ENCODE data around the gene CGA. TPM values are rescaled to one million over a fixed set of nuclear protein-coding genes. Genes with fewer than 3 reads are reported as not detected.

Gene CGA
- total and polyA plus RNA-seq, 10 donors: not detected

GRCh38 chr6:87053312-87053711, 41.6 kb downstream of the CGA start:
- Histone ChIP-seq H3K4me3 (no peak overlapping the region), H3K36me3 (no peaks in the 10 kb centered on the region), H3K9me3 (no peaks in the 10 kb centered on the region), H3K4me1 (peaks cover 0 to 11% (median 0%) of the 10 kb centered on the region in 6 donors), H3K27me3 (replicated peaks in 1 of 7) (no peaks in the 10 kb centered on the region), H3K27ac (no peak overlapping the region)
- TF ChIP-seq CTCF (IDR thresholded peaks at IDR 0.05 in 8 of 11, conservative IDR thresholded peaks at IDR 0.05 in 3 of 11) (no peak), POLR2AphosphoS5 (IDR thresholded peaks at IDR 0.05) (no peak), POLR2A (IDR thresholded peaks at IDR 0.05) (no peak)
- DNase-seq: no peak
- intact Hi-C loops (cut with DNase I; ENCODE audit: low total_unique reads): no loop called here
- 85 to 98% (median 94%) methylated on average over 1 of the region's 1 CpG for WGBS, 5 donors

GRCh38 chr6:87049779-87050178, 45.1 kb downstream of the CGA start:
- no peak for DNase-seq
- Histone ChIP-seq H3K9me3 (no peaks in the 10 kb centered on the region), H3K36me3 (no peaks in the 10 kb centered on the region), H3K4me3 (no peak overlapping the region), H3K4me1 (peaks cover 0 to 11% (median 0%) of the 10 kb centered on the region in 6 donors), H3K27me3 (replicated peaks in 1 of 7) (no peaks in the 10 kb centered on the region), H3K27ac (no peak overlapping the region)
- TF ChIP-seq POLR2A (IDR thresholded peaks at IDR 0.05): no peak
- no peak for TF ChIP-seq POLR2AphosphoS5 (IDR thresholded peaks at IDR 0.05)
- TF ChIP-seq CTCF (IDR thresholded peaks at IDR 0.05 in 8 of 11, conservative IDR thresholded peaks at IDR 0.05 in 3 of 11): no peak
- intact Hi-C loops (cut with DNase I; ENCODE audit: low total_unique reads): no loop called here
- WGBS, 5 donors: 95 to 100% (median 97%) methylated on average over 1 of the region's 1 CpG

- no peak overlapping the region for H3K4me3 ChIP-seq
- intact Hi-C loops (cut with DNase I; ENCODE audit: low total_unique reads): no loop called here
- peaks cover 0 to 15% (median 3%) of the 10 kb centered on the region in 8 donors for H3K9me3 ChIP-seq
- no peak for TF ChIP-seq POLR2AphosphoS5 (IDR thresholded peaks at IDR 0.05)
- TF ChIP-seq POLR2A (IDR thresholded peaks at IDR 0.05): no peak
- TF ChIP-seq CTCF (IDR thresholded peaks at IDR 0.05 in 8 of 11, conservative IDR thresholded peaks at IDR 0.05 in 3 of 11): no peak
- 51 to 69% (median 61%) methylated on average over 5 of the region's 5 CpGs for WGBS, 5 donors
- H3K27me3 ChIP-seq (replicated peaks in 1 of 7): peaks cover 0 to 8% (median 0%) of the 10 kb centered on the region in 7 donors
- H3K27ac ChIP-seq: no peak overlapping the region
- H3K36me3 ChIP-seq: no peaks in the 10 kb centered on the region
- no peaks in the 10 kb centered on the region for H3K4me1 ChIP-seq
- DNase-seq: no peak
Observed at GRCh38 chr6:87045521-87046075, 49.3 kb downstream of the CGA start.

- Histone ChIP-seq H3K36me3 (no peaks in the 10 kb centered on the region), H3K4me1 (no peaks in the 10 kb centered on the region), H3K27ac (no peak overlapping the region), H3K27me3 (replicated peaks in 1 of 7) (peaks cover 0 to 8% (median 0%) of the 10 kb centered on the region in 7 donors), H3K4me3 (no peak overlapping the region), H3K9me3 (peaks cover 0 to 15% (median 3%) of the 10 kb centered on the region in 8 donors)
- no peak for DNase-seq
- intact Hi-C loops (cut with DNase I; ENCODE audit: low total_unique reads): no loop called here
- 79 to 92% (median 88%) methylated on average over 4 of the region's 4 CpGs for WGBS, 5 donors
- TF ChIP-seq CTCF (IDR thresholded peaks at IDR 0.05 in 8 of 11, conservative IDR thresholded peaks at IDR 0.05 in 3 of 11) (no peak), POLR2AphosphoS5 (IDR thresholded peaks at IDR 0.05) (no peak), POLR2A (IDR thresholded peaks at IDR 0.05) (no peak)
Observed at GRCh38 chr6:87040729-87041128, 54.2 kb downstream of the CGA start.

Other genes starting within 250 kb of the CGA start
- gene HTR1E, start 157.6 kb downstream of the CGA start, total RNA-seq: not detected
- not detected for gene HTR1E, start 157.6 kb downstream of the CGA start, polyA plus RNA-seq
- 10 to 100 TPM; 44.8 to 76.2 (median 56.8) TPM for gene ZNF292, start 60.5 kb upstream of the CGA start, total RNA-seq
- 1 to 10 TPM; 5.1 to 5.7 (median 5.2) TPM for gene ZNF292, start 60.5 kb upstream of the CGA start, polyA plus RNA-seq
- gene SMIM8, start 227.5 kb upstream of the CGA start, total RNA-seq: 10 to 100 TPM; 11.1 to 18.6 (median 12.4) TPM
- gene SMIM8, start 227.5 kb upstream of the CGA start, polyA plus RNA-seq: 1 to 10 TPM; 4.2 to 6.8 (median 6.0) TPM
- not detected for gene GJB7, start 234.2 kb upstream of the CGA start, total RNA-seq
- not detected for gene GJB7, start 234.2 kb upstream of the CGA start, polyA plus RNA-seq
- gene C6orf163, start 249.7 kb upstream of the CGA start, total RNA-seq: 10 to 100 TPM in 1 of 7 donors, 1 to 10 TPM in 6; 2.9 to 13.2 (median 6.1) TPM
- 1 to 10 TPM in 2 of 3 donors, under 1 TPM in 1; 0.59 to 2.7 (median 2.7) TPM for gene C6orf163, start 249.7 kb upstream of the CGA start, polyA plus RNA-seq